Stimulated activated naive CD4-positive, alpha-beta T cell treated with Interleukin-2 at 50 U/mL for 16 hours (primary cell): ENCODE measurements around the gene VPS13D.
"Not testable (repeated sequence)": the region's sequence is repeated elsewhere in the genome, so short reads cannot be mapped to it uniquely, and the experiment has no call there.

Source experiments
- DNase-seq: peaks from one replicate; lab custom pipeline; 2025; lab: John Stamatoyannopoulos, UW

VPS13D gene

DNA sequence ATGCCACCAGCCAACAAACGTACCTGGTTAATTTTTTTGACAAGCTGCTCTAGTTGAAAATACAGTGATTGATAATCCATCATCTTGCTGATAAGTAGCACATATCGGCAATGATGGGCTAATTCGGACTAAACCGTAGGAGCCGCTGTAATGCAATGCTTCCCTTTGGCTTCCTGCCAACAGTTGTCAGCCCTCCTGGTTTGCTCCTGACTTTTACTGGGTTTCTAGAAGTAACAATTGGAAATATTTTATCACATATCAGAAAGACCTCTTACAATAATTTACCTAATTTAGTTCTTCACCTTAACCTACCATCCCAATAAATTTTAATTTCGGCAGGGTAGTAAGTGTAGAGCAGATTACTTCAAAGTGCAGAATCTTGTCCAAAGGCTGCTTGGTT is 239.7 kb downstream of the VPS13D start:
- DNase-seq: no peak

GRCh38 chr1:12469990-12470389 is 240.2 kb downstream of the VPS13D start:
- no peak for DNase-seq

DNA sequence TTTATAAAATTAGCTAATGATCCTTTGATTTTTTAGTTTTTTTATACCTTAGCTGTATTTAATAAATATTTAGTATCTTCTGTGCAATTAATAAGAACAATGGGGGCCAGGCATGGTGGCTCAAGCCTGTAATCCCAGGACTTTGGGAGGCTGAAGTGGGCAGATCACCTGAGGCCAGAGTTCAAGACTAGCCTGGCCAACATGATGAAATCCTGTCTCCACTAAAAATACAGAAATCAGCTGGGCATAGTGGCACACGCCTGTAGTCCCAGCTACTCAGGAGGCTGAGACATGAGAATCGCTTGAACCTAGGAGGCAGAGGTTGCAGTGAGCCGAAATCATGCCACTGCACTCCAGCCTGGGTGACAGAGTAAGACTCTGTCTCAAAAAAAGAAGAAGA is 241.1 kb downstream of the VPS13D start:
- DNase-seq: not testable (repeated sequence)

- DNase-seq: no peak
These were observed 242.4 kb downstream of the VPS13D start for GRCh38 chr1:12472156-12472797.

DNA sequence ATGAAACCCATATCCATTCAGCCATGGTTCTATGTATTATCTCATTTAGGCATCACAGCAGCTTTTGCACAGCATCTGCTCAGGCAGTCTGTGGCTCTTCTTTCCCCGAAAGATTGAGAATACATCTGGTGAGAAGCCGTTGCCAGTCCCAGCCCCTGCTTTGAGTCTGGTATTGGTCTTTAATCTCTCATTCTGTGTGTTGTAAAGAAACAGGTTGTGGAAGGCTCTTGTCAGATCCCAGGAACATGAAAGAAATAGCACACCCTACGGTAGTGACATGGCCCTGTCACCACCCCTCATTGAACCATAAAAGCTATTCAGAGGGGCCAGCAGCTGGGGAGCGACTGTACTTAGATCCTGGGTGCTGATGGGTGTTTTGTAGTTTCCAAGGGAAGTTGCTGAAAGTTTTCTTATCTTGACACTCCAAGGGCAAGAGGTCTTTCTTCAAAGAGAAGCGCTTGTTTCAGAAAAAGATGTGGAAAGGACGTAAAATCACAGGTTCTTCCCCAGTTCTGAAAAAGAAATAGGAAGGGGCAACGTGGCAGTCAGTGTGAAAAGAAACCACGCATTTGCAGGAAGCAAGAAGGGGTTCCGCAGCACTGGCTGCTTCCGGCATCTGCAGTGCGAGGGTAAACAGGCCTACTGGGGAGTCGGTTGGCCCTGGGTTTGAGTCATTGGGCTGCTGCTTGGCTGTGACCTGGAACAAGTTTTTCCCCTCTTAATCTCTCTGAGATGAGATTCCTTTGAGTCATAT is 243.1 kb downstream of the VPS13D start:
- DNase-seq: peak; percentile 74

GRCh38 chr1:12473596-12474362 is 243.9 kb downstream of the VPS13D start:
- no peak for DNase-seq

DNA sequence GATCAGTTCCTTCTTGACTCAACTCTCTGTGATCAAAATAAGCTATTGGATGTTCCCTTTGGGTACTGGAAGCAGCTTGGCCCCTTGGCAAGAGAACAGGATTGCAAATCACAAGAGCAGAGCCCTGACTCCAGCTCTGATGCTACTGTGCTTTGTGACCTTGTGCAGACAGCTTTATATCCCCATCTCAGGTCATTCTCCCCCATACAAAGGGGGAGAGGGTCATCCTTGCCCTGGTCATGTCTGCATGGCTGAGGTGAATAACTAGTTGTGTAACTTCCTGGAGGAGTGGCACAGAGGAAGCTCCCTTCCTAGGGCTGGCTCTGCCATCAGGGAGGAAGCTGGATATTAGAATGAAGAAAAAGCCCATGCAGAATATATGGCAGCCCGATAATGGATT is 245.3 kb downstream of the VPS13D start:
- DNase-seq: no peak

DNA sequence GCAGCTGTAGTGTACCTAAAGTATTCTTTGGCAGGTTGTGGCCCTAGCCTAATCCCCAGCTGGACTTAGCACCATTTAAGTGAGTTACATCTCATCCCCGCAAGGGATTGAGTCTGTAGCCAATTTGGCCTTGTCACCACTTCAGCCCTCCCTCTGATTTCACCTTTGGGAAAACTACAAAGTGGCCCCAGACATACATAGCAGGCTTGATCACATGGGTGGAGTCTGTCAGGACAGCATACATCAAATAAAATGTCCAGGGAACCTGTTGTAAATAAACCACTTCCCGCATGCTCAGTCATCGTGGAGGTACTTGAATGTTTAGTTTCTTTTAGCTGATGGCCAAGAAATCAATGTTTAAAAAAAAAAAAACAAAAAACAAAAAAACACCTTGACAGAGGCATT is 245.7 kb downstream of the VPS13D start:
- DNase-seq: no peak

DNA sequence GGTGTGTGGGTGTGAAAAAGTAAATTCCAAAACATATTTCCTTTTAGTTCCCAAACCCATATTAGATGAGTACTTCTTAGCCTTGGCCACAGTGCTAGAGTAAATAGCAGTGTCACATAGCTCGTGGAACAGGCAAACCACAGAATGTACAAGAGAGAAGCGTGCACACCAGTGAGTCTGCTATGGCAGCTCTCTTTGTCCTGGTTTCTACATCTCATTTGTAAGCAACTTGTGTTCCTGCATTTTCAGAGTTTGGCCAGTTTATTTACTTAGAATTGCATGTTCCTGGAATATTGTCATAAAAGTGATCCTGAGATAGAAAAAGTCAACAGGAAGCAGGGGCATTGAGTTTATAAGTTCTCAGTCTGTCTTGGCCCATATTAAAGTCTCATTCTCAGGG is 246.1 kb downstream of the VPS13D start:
- DNase-seq: no peak

DNA sequence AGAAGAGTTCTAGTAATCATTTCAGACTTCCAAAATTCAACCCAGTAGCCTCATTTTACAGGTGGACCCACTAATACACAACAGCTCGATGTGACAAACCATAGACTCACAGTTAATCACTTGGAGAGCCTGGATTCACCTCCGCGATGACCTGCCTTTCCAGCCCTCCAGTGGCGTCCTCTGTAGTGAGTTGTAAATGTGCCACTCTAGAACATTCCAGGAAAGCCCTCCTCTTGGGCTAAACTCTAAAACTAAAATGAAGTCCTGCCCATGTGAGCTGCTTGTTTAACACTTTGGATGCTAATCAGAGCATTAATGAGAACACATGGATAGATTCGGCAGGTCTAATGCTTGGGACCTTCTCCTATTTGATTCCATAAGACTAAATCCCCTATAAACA is 247.5 kb downstream of the VPS13D start:
- DNase-seq: no peak

DNA sequence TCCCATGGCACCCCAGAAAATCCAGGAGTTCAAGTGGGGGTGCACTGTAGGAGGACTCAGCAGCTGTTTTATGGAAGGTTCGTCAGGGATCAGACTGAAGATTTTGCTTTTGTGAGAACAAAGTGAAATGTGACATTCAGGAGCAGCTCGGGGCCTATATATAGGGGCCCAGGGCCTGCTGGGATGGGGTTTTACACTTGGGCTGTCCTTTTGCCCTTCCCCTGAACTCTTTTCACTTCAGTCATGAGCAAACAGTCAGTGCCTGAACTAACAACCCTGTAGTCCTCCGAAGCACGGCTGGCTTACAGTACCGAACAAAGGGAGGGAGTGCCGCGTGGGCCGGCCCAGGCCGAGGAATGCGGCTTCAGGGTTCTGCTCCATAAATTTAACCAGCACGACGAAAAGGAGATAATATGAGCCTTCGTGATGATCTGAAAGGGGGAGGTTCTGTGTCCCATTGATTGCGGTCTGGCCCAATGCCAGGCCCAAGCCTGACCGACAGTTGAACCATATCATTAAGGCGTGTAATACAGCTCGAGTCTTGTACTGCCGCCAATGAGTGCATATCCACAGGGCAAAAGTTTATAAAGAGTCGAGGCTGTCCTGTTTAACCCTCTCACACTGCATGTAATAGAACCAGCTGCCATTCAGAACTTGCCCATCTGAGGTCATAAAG is 248.2 kb downstream of the VPS13D start:
- DNase-seq: no peak

- no peak for DNase-seq
These were observed 248.8 kb downstream of the VPS13D start for GRCh38 chr1:12478612-12478985.

- DNase-seq: no peak
These were observed 249.5 kb downstream of the VPS13D start for GRCh38 chr1:12479311-12479710.

DNA sequence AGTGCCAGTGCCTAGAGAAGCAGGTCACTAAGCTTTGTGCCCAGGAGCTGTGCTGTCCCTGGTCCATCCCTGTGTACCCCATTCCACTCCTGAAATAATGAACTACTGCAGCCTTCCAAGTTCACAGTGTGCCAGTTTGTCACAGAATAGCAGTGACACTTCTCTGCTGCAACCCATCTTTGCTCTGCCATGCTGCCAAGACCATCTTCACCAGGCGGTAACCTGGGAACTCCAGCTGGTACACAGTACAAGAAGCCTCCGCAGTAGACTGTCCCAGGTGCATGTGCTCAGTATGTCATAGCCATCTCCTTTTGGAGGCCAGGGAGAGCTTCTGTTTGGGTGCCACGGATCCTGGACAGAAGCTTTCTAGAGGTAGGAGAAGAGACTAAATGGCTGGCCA is 250.2 kb downstream of the VPS13D start:
- no peak for DNase-seq

DNA sequence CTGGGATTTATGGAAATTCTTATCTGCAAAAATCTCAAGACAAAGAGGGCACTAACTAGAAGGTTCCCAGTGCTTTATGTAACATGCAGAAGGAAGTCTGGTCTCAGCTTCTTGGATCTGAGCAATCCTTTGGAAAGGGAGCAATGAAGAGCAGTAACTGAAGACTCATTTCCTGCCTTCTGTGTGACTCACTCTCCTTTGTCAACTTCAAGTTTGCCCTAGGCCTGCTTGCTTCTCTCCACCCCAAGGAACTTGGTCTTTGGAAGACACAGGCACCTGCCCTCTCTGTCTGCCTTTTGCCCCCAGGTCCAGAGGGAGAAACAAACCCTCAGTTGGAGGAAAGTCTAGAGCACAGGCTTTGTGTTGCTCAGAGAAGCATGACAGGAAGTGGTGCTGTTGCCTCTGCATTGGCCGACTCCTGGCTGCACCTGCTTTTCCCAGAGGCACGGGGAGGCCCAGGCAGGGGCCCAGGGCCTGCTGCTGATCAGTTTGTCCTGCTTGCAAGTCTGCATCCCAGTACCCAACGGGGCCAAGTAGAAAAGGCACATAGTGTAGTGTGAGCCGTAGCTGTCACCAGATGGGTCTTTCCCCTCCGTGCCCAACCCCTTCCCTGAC is 251.0 kb downstream of the VPS13D start:
- no peak for DNase-seq

DNA sequence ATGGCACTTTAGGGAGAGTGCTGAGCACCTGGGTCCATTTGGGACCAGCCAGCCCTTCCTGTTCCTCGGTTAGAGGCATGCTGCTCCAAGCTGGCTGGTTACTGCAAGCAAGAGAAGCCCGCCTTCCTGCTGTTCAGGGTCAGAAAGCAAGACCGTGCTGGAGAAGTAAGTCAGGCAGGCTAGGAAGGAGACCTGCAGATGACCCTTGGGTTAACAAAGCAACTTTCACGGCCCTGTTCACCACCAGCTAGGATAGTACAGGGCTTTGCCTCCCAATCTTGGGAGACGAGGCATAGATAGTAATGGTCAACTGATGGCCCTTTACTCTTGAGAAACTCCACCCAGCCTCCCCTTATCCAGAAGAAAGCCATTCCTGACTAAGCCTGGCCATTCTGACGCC is 252.1 kb downstream of the VPS13D start:
- DNase-seq: no peak

DNA sequence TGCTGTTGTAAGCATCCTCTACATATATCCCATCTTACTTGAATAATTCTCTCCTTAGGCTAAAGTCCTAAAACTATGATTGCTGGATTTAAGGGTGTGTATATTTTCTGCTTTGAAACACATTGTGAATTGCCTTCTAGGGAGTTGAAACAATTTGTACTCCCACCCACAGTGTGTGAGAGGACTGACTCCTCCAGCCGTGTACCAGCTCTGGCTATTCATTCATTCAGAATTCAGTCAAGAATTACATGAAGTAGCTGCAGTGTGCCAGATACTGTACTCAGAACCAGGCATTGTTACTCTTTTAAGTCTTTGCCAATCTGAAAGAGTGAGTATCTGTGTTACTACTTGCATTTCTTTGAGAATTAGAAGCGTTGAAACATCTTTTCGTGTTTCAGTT is 253.2 kb downstream of the VPS13D start:
- DNase-seq: no peak

DNA sequence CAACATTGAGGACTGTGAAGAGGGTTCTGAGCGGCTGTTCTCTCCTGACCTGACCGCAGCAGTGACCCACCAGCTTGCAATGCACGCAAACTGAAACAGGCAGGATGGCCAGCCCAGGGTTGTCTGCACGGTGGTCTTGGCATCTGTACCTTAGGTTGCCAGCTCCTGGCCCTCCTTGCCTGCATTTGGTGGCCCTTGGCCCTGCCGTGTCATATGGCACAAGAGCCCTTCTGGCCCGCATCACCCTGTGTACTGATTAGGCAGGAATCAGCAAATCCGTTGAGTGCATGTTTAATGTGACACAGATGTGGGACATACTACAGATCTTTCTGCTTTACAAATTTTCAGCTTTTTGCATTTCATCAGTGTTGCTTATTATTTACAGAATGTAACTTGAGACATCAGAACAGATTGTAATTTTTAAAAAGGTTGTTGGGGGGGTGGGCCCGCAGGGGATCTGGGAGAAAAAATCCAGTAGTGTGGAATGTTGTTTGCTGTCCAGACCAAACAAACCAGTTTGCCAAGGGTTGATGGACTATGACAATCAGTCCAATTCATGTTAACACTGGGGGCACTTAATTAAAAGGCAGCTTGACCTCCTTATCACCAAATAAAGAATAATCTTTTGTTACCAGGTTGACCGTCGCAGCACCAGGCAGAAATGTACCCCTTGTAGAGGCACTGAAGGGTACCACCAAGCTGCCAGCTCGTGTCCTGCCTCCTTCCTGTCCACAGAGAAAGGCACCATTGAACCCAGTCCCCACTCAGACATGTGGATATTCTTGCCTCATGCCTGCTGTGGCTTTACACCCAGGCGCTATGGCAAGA is 255.6 kb downstream of the VPS13D start:
- DNase-seq: no peak

DNA sequence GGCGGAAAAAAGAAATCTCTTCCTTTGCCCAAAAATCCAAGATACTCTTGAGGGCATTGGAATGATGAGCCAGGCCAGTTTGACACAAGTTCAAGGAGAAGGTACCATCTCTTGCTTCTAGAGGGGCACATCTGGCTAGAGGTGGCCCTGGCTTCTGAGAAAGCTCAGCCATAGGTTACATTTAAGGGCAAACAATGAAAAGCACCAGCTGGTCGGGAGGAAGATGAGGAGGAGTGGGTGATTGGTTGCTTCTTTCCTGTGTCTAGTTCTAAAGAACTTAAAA is 256.2 kb downstream of the VPS13D start:
- DNase-seq: no peak

DNA sequence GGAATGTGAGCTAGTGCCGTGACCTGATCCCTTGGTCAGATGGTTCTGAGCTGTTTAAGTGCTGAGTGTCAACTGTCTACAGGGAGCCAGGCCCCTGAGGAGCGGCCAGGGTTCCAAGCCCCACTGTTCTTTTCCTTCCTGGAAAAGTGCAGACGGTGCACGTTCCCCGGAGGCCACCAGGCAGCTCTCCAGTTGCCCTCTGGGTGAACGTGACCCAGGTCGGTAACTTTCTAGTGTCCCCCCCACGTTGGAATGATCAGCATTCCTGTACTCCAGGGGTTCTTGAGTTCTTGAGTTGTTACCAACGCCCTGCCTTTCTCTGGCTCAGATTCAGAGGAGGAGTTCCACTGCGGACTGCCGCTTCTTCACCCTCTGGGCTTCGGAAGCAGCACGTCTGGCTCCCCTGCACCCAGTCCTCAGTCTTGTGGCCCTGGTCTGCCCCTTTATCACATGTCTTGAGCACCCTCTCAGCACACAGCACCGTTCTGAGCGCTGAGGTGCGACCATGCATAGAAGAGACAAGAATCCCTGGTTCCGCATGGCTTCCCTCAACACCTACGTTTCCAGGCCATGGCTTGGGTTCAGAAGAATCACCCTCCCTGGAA is 256.7 kb downstream of the VPS13D start:
- DNase-seq: no peak

DNA sequence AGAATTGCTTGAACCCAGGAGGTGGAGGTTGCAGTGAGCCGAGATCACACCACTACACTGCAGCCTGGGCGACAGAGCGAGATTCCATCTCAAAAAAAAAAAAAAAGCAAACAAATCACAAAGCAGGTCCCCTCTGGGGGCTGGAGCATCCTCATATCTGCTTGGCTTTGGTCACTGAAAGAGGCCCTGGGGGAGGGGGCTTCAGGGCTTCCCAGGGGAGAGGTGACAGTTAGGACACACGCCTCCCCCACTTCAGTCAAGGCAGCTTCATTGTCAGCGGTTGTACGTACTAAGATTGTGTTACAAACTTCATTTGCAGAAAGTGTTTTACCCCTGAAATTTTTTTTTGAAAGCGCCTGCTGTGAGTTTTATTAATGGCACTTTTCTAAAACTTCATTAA is 257.7 kb downstream of the VPS13D start:
- no peak for DNase-seq
